Heart left ventricle (tissue), 13 donors: Measurements from ENCODE around the gene RPA1.

Experiments used
- POLR2A ChIP-seq, 2 donors: fragments of 450-650 bp; IDR thresholded peaks; one replicate each; pipeline ENCODE4 v1.6.1; 2017; ENCODE audit warnings: antibody characterized with exemption in 2 of 2, mild to moderate bottlenecking in 2 of 2, moderate library complexity in 2 of 2
- TF ChIP-seq, protein P1 (sequence below), 12 donors: fragments of 200-600 bp; sonication (generic) in 4 of 12; IDR thresholded peaks; one replicate each; pipeline versions ENCODE4 v1.5.0 to v1.8.0; 2018 to 2022; ENCODE audit warnings: antibody characterized with exemption in 12 of 12, mild to moderate bottlenecking in 5 of 12
- donor health status: ischemic (EF 13 %, LVEDD 7.1; RV severe dilation, severe dysfunction).
- donor health status: DM: no; HTN: yes; CAD: no.
- donor health status: DM: no; HTN: no; CAD: no.
- donor health status: ischemic (EF 25% LVEDD 6.9; RV normal size, moderate dysfunction).
- donor health status: ischemic (EF 25% LVEDD 5.7; RV mildly dilated, moderate dysfunction).
- donor health status: ischemic (EF 35%, LVEDD 5.7; RV mildly dilated, moderate dysfunction).
- donor health status: nonischemic (EF 11% LVEDD 7.7; RV severe dilation, severe dysfunction).
- donor health status: DM: yes; HTN: yes; CAD: no.
- donor health status: PGD.
- donor health status: ischemic (EF 29% LVEDD 5.4; RV normal size, mild dysfunction).
- donor health status: nonischemic (EF 23%, LVEDD 6.1; RV moderate dilation, normal function).

GRCh38 chr17:1878419-1879121 is 48.8 kb downstream of the RPA1 start:
- TF ChIP-seq, protein P1, sequence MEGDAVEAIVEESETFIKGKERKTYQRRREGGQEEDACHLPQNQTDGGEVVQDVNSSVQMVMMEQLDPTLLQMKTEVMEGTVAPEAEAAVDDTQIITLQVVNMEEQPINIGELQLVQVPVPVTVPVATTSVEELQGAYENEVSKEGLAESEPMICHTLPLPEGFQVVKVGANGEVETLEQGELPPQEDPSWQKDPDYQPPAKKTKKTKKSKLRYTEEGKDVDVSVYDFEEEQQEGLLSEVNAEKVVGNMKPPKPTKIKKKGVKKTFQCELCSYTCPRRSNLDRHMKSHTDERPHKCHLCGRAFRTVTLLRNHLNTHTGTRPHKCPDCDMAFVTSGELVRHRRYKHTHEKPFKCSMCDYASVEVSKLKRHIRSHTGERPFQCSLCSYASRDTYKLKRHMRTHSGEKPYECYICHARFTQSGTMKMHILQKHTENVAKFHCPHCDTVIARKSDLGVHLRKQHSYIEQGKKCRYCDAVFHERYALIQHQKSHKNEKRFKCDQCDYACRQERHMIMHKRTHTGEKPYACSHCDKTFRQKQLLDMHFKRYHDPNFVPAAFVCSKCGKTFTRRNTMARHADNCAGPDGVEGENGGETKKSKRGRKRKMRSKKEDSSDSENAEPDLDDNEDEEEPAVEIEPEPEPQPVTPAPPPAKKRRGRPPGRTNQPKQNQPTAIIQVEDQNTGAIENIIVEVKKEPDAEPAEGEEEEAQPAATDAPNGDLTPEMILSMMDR (IDR thresholded peaks at IDR 0.05) = no peak
- TF ChIP-seq POLR2A (IDR thresholded peaks at IDR 0.05) = no peak
